HG03521 (cell line): Measurements from ENCODE around the gene HHAT.
A peak's percentile ranks its signal among the peaks of the same experiment; 100 is the strongest.

Experiments used
- ATAC-seq: cut with Tn5 transposase; IDR thresholded peaks from one replicate; pipeline ENCODE4 v1.9.1; 2021; ENCODE audit warnings: mild to moderate bottlenecking, moderate library complexity; ENCODE audit not compliant: unreplicated experiment

HHAT gene

GRCh38 chr1:210586771-210587170, 258.1 kb downstream of the HHAT start:
- no peak for ATAC-seq

GRCh38 chr1:210587566-210587965, 258.9 kb downstream of the HHAT start:
- ATAC-seq: no peak

GRCh38 chr1:210588357-210588756, 259.7 kb downstream of the HHAT start:
- ATAC-seq: no peak

- no peak for ATAC-seq
Observed at GRCh38 chr1:210588946-210589345, 260.2 kb downstream of the HHAT start.

GRCh38 chr1:210591214-210591613, 262.5 kb downstream of the HHAT start:
- ATAC-seq: no peak

- ATAC-seq: no peak
Observed at GRCh38 chr1:210594605-210595004, 265.9 kb downstream of the HHAT start.

GRCh38 chr1:210596641-210597040, 267.9 kb downstream of the HHAT start:
- no peak for ATAC-seq

- ATAC-seq: peak; percentile 48
Observed at GRCh38 chr1:210597555-210598134, 268.9 kb downstream of the HHAT start.

- ATAC-seq: no peak
Observed at GRCh38 chr1:210598135-210598652, 269.5 kb downstream of the HHAT start.

- ATAC-seq: no peak
Observed at GRCh38 chr1:210600421-210601159, 271.9 kb downstream of the HHAT start.

- ATAC-seq: no peak
Observed at GRCh38 chr1:210603123-210603522, 274.4 kb downstream of the HHAT start.

GRCh38 chr1:210605099-210605498, 276.4 kb downstream of the HHAT start:
- no peak for ATAC-seq

GRCh38 chr1:210607361-210607760, 278.7 kb downstream of the HHAT start:
- no peak for ATAC-seq

- no peak for ATAC-seq
Observed at GRCh38 chr1:210608767-210609166, 280.1 kb downstream of the HHAT start.

GRCh38 chr1:210616356-210616755, 287.7 kb downstream of the HHAT start:
- no peak for ATAC-seq

GRCh38 chr1:210617293-210617692, 288.6 kb downstream of the HHAT start:
- no peak for ATAC-seq

GRCh38 chr1:210618369-210618768, 289.7 kb downstream of the HHAT start:
- ATAC-seq: no peak

GRCh38 chr1:210620867-210621488, 292.3 kb downstream of the HHAT start:
- ATAC-seq: no peak

- no peak for ATAC-seq
Observed at GRCh38 chr1:210621712-210622111, 293.0 kb downstream of the HHAT start.

- ATAC-seq: no peak
Observed at GRCh38 chr1:210624722-210625121, 296.0 kb downstream of the HHAT start.

- no peak for ATAC-seq
Observed at GRCh38 chr1:210625715-210626114, 297.0 kb downstream of the HHAT start.

GRCh38 chr1:210626341-210626740, 297.6 kb downstream of the HHAT start:
- no peak for ATAC-seq
